Measurements from ENCODE around the gene OR4C45. TPM values are rescaled to one million over a fixed set of nuclear protein-coding genes. Genes with fewer than 3 reads are reported as not detected.
"Not testable (repeated sequence)": the region's sequence is repeated elsewhere in the genome, so short reads cannot be mapped to it uniquely, and the experiment has no call there.

OR4C45 gene
- not detected for total RNA-seq

- ATAC-seq (no peak), DNase-seq (ENCODE audit: low spot score) (no peak)
- no peak within 1 kb of the TSS for H3K27ac Mint-ChIP-seq
- H3K9me3 Mint-ChIP-seq: peaks cover 25% of the 10 kb centered on the region
- H3K4me3 Mint-ChIP-seq: no peak within 1 kb of the TSS
- H3K27me3 Mint-ChIP-seq: no peaks in the 10 kb centered on the region
- H3K36me3 Mint-ChIP-seq: peaks cover 5% of the 10 kb centered on the region
- no peaks in the 10 kb centered on the region for H3K4me1 Mint-ChIP-seq (ENCODE audit: low read depth in 2 of 2)
Observed at GRCh38 chr11:50032574-50032973, at the start of gene OR4C45. OR4C45 (plus strand) TSS chr11:50032874.

GRCh38 chr11:49995565-49995964 lies 37.1 kb upstream of the OR4C45 start:
- Mint-ChIP-seq H3K36me3 (peaks cover 5% of the 10 kb centered on the region), H3K4me1 (ENCODE audit: low read depth in 2 of 2) (no peaks in the 10 kb centered on the region), H3K9me3 (peaks cover 7% of the 10 kb centered on the region), H3K27ac (no peak overlapping the region), H3K27me3 (no peaks in the 10 kb centered on the region), H3K4me3 (no peak overlapping the region)
- ATAC-seq (no peak), DNase-seq (ENCODE audit: low spot score) (no peak)

- H3K27ac Mint-ChIP-seq: no peak overlapping the region
- H3K4me1 Mint-ChIP-seq (ENCODE audit: low read depth in 2 of 2): no peaks in the 10 kb centered on the region
- no peak for DNase-seq (ENCODE audit: low spot score)
- H3K9me3 Mint-ChIP-seq: peaks cover 35% of the 10 kb centered on the region
- H3K27me3 Mint-ChIP-seq: no peaks in the 10 kb centered on the region
- H3K4me3 Mint-ChIP-seq: no peak overlapping the region
- no peak for ATAC-seq
- H3K36me3 Mint-ChIP-seq: peaks cover 11% of the 10 kb centered on the region
Observed at GRCh38 chr11:50030193-50030592, 2.5 kb upstream of the OR4C45 start.

GRCh38 chr11:50036239-50036638 lies 3.6 kb downstream of the OR4C45 start:
- not testable (repeated sequence) for H3K4me1 Mint-ChIP-seq (ENCODE audit: low read depth in 2 of 2); DNase-seq (ENCODE audit: low spot score); H3K36me3 Mint-ChIP-seq; H3K27me3 Mint-ChIP-seq; H3K27ac Mint-ChIP-seq; H3K4me3 Mint-ChIP-seq; ATAC-seq
- H3K9me3 Mint-ChIP-seq: peaks cover 18% of the 10 kb centered on the region

- no peaks in the 10 kb centered on the region for H3K27me3 Mint-ChIP-seq
- H3K4me3 Mint-ChIP-seq: no peak overlapping the region
- peaks cover 18% of the 10 kb centered on the region for H3K9me3 Mint-ChIP-seq
- no peak for DNase-seq (ENCODE audit: low spot score)
- no peak overlapping the region for H3K27ac Mint-ChIP-seq
- no peak for ATAC-seq
- H3K36me3 Mint-ChIP-seq: peaks cover 5% of the 10 kb centered on the region
- H3K4me1 Mint-ChIP-seq (ENCODE audit: low read depth in 2 of 2): no peaks in the 10 kb centered on the region
Observed at GRCh38 chr11:50037251-50037650, 4.6 kb downstream of the OR4C45 start.

GRCh38 chr11:50044647-50045046 lies 12.0 kb downstream of the OR4C45 start:
- peaks cover 4% of the 10 kb centered on the region for H3K36me3 Mint-ChIP-seq

GRCh38 chr11:50063056-50063455 lies 30.4 kb downstream of the OR4C45 start:
- H3K27ac Mint-ChIP-seq; H3K27me3 Mint-ChIP-seq; DNase-seq (ENCODE audit: low spot score); H3K4me1 Mint-ChIP-seq (ENCODE audit: low read depth in 2 of 2); H3K36me3 Mint-ChIP-seq; ATAC-seq; H3K4me3 Mint-ChIP-seq: not testable (repeated sequence)
- peaks cover 23% of the 10 kb centered on the region for H3K9me3 Mint-ChIP-seq

More at GRCh38 chr11:50044647-50045046, 12.0 kb downstream of the OR4C45 start:
- Mint-ChIP-seq H3K9me3 (peaks cover 12% of the 10 kb centered on the region), H3K27me3 (no peaks in the 10 kb centered on the region), H3K27ac (no peak overlapping the region), H3K4me3 (no peak overlapping the region), H3K4me1 (ENCODE audit: low read depth in 2 of 2) (no peaks in the 10 kb centered on the region)
- DNase-seq (ENCODE audit: low spot score) (no peak), ATAC-seq (no peak)

- peaks cover 36% of the 10 kb centered on the region for H3K9me3 Mint-ChIP-seq
- H3K36me3 Mint-ChIP-seq: peaks cover 32% of the 10 kb centered on the region
- no peaks in the 10 kb centered on the region for H3K27me3 Mint-ChIP-seq
- DNase-seq (ENCODE audit: low spot score) (no peak), ATAC-seq (no peak)
- no peak overlapping the region for H3K27ac Mint-ChIP-seq
- no peaks in the 10 kb centered on the region for H3K4me1 Mint-ChIP-seq (ENCODE audit: low read depth in 2 of 2)
- H3K4me3 Mint-ChIP-seq: no peak overlapping the region
Observed at GRCh38 chr11:50070389-50070788, 37.7 kb downstream of the OR4C45 start.

GRCh38 chr11:50071584-50072225 lies 39.0 kb downstream of the OR4C45 start:
- Mint-ChIP-seq H3K27ac (no peak overlapping the region), H3K27me3 (no peaks in the 10 kb centered on the region), H3K4me1 (ENCODE audit: low read depth in 2 of 2) (no peaks in the 10 kb centered on the region), H3K9me3 (peaks cover 24% of the 10 kb centered on the region), H3K4me3 (no peak overlapping the region), H3K36me3 (peaks cover 38% of the 10 kb centered on the region)
- DNase-seq (ENCODE audit: low spot score): no peak
- no peak for ATAC-seq

GRCh38 chr11:50072226-50073112 lies 39.8 kb downstream of the OR4C45 start:
- no peak for DNase-seq (ENCODE audit: low spot score)
- H3K36me3 Mint-ChIP-seq: peaks cover 44% of the 10 kb centered on the region
- H3K4me1 Mint-ChIP-seq (ENCODE audit: low read depth in 2 of 2): no peaks in the 10 kb centered on the region
- H3K4me3 Mint-ChIP-seq: no peak overlapping the region
- H3K27ac Mint-ChIP-seq: no peak overlapping the region
- H3K27me3 Mint-ChIP-seq: no peaks in the 10 kb centered on the region
- no peak for ATAC-seq
- peaks cover 24% of the 10 kb centered on the region for H3K9me3 Mint-ChIP-seq

GRCh38 chr11:50073113-50074105 lies 40.7 kb downstream of the OR4C45 start:
- peaks cover 44% of the 10 kb centered on the region for H3K36me3 Mint-ChIP-seq
- no peak overlapping the region for H3K27ac Mint-ChIP-seq
- ATAC-seq (no peak), DNase-seq (ENCODE audit: low spot score) (no peak)
- no peak overlapping the region for H3K4me3 Mint-ChIP-seq
- no peaks in the 10 kb centered on the region for H3K4me1 Mint-ChIP-seq (ENCODE audit: low read depth in 2 of 2)
- no peaks in the 10 kb centered on the region for H3K27me3 Mint-ChIP-seq
- peaks cover 27% of the 10 kb centered on the region for H3K9me3 Mint-ChIP-seq

- Mint-ChIP-seq H3K27ac (no peak overlapping the region), H3K27me3 (no peaks in the 10 kb centered on the region), H3K9me3 (peaks cover 27% of the 10 kb centered on the region), H3K4me3 (no peak overlapping the region), H3K36me3 (peaks cover 44% of the 10 kb centered on the region), H3K4me1 (ENCODE audit: low read depth in 2 of 2) (no peaks in the 10 kb centered on the region)
- no peak for DNase-seq (ENCODE audit: low spot score)
- no peak for ATAC-seq
Observed at GRCh38 chr11:50074161-50074560, 41.5 kb downstream of the OR4C45 start.

- ATAC-seq: no peak
- no peaks in the 10 kb centered on the region for H3K4me1 Mint-ChIP-seq (ENCODE audit: low read depth in 2 of 2)
- H3K36me3 Mint-ChIP-seq: peaks cover 36% of the 10 kb centered on the region
- H3K27ac Mint-ChIP-seq: no peak overlapping the region
- H3K27me3 Mint-ChIP-seq: no peaks in the 10 kb centered on the region
- H3K9me3 Mint-ChIP-seq: peaks cover 19% of the 10 kb centered on the region
- no peak overlapping the region for H3K4me3 Mint-ChIP-seq
- no peak for DNase-seq (ENCODE audit: low spot score)
Observed at GRCh38 chr11:50075856-50076255, 43.2 kb downstream of the OR4C45 start.
